Measurements from ENCODE around the gene MORF4L1. TPM values are rescaled to one million over a fixed set of nuclear protein-coding genes. Genes with fewer than 3 reads are reported as not detected.

MORF4L1 gene
- total and polyA plus RNA-seq, 8 donors: 78.8 to 545 (median 267) TPM

DNA sequence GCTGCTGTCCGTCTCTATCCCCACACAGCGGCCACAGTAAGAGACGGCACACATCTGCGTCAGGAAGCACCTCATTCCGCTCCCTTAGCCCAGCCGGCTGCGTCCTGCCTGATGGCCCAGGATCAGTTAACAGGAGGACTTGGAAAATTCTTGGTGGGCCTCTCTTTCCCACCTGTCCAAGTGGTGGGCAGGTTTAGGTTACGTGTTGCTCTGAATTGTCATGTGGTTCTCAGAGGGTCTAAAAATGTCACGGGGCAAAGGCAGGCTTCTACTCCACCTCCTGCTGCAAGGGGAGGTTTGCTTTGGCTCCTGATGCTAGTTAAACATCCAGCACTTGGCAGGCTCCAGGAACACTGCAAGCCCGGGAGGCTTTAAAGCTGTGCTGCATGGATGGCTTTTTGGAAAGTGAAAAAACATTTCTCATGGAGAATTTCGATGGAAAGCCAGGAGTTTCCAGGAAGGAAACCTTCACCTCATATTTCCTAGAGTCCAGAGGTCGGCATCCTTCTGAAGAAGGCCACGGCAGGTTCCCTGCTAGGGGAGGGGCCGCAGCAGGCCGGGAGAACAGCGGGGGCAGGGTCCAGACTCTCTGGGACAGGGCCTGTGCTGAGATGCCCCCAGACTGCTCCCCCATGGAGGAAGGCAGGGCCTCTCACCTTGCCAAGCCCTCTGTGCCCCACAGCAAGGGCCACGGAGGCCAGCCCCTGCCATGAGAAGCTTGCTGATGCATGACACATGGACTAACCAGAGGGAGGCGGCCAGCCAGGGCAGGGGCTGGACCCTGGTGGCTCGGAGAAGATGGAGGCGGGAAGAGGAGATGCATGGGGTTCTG, 61.3 kb downstream of the MORF4L1 start:
- H3K27ac ChIP-seq: peak overlapping the region in 3 of 5 donors; percentile 1 to 22 (median 3)
- H3K4me3 ChIP-seq: no peak overlapping the region
- TF ChIP-seq CTCF (IDR thresholded peaks at IDR 0.05): no peak
- no peak for TF ChIP-seq POLR2AphosphoS5 (IDR thresholded peaks at IDR 0.05)
- no peak for TF ChIP-seq EP300 (IDR thresholded peaks at IDR 0.05)
- TF ChIP-seq POLR2A (IDR thresholded peaks at IDR 0.05): no peak
- peak; percentile 57 to 76 for DNase-seq
- WGBS, 5 donors: 48 to 65% (median 55%) methylated on average over 20 of the region's 20 CpGs
- no peaks in the 10 kb centered on the region for H3K9me3 ChIP-seq
- peaks cover 10 to 50% (median 20%) of the 10 kb centered on the region in 4 donors for H3K4me1 ChIP-seq
- intact Hi-C loops (cut with DNase I; ENCODE audit: low total_unique reads): no loop called here
- peaks cover 6 to 80% (median 75%) of the 10 kb centered on the region in 4 donors for H3K36me3 ChIP-seq
- no peaks in the 10 kb centered on the region for H3K27me3 ChIP-seq

DNA sequence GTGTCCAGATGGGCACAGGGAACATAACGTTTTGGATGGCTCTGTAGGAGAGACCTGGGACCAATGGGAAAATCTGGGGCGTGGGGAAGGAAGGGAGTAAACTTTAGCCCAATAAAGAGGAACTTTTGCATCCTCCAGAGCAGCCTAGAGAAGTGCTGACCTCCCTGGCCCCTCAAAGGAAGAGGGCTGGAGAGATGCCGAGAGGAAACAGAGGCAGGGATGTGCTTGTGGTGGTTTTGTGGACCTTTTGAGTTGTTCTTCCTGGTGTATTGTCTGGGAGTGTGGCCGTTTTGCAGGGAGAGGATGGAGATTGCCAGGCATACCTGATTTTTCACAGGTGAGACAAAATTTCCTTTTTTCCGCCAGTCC, 61.9 kb downstream of the MORF4L1 start:
- 65 to 76% (median 69%) methylated on average over 5 of the region's 5 CpGs for WGBS, 5 donors
- peak overlapping the region in 3 of 5 donors; percentile 1 to 22 (median 3) for H3K27ac ChIP-seq
- peaks cover 6 to 75% (median 69%) of the 10 kb centered on the region in 4 donors for H3K36me3 ChIP-seq
- no peaks in the 10 kb centered on the region for H3K9me3 ChIP-seq
- no peak overlapping the region for H3K4me3 ChIP-seq
- H3K4me1 ChIP-seq: peaks cover 10 to 53% (median 20%) of the 10 kb centered on the region in 4 donors
- no peak for DNase-seq
- H3K27me3 ChIP-seq: no peaks in the 10 kb centered on the region
- intact Hi-C loops (cut with DNase I; ENCODE audit: low total_unique reads): no loop called here
- TF ChIP-seq POLR2AphosphoS5 (IDR thresholded peaks at IDR 0.05) (no peak), CTCF (IDR thresholded peaks at IDR 0.05) (no peak), POLR2A (IDR thresholded peaks at IDR 0.05) (no peak), EP300 (IDR thresholded peaks at IDR 0.05) (no peak)

- Histone ChIP-seq H3K4me1 (peaks cover 10 to 52% (median 14%) of the 10 kb centered on the region in 4 donors), H3K36me3 (peaks cover 0 to 53% (median 50%) of the 10 kb centered on the region in 4 donors), H3K4me3 (no peak overlapping the region), H3K27ac (peak overlapping the region in 4 of 5 donors; percentile 29 to 72 (median 36)), H3K9me3 (no peaks in the 10 kb centered on the region), H3K27me3 (no peaks in the 10 kb centered on the region)
- no peak for TF ChIP-seq POLR2A (IDR thresholded peaks at IDR 0.05)
- no peak for TF ChIP-seq EP300 (IDR thresholded peaks at IDR 0.05)
- TF ChIP-seq CTCF (IDR thresholded peaks at IDR 0.05): no peak
- TF ChIP-seq POLR2AphosphoS5 (IDR thresholded peaks at IDR 0.05): no peak
- DNase-seq: peak in 1 of 2 donors; percentile 60
- intact Hi-C loops (cut with DNase I; ENCODE audit: low total_unique reads): no loop called here
- 57 to 70% (median 63%) methylated on average over 14 of the region's 14 CpGs for WGBS, 5 donors
Observed at GRCh38 chr15:78937132-78937739, 64.5 kb downstream of the MORF4L1 start.

DNA sequence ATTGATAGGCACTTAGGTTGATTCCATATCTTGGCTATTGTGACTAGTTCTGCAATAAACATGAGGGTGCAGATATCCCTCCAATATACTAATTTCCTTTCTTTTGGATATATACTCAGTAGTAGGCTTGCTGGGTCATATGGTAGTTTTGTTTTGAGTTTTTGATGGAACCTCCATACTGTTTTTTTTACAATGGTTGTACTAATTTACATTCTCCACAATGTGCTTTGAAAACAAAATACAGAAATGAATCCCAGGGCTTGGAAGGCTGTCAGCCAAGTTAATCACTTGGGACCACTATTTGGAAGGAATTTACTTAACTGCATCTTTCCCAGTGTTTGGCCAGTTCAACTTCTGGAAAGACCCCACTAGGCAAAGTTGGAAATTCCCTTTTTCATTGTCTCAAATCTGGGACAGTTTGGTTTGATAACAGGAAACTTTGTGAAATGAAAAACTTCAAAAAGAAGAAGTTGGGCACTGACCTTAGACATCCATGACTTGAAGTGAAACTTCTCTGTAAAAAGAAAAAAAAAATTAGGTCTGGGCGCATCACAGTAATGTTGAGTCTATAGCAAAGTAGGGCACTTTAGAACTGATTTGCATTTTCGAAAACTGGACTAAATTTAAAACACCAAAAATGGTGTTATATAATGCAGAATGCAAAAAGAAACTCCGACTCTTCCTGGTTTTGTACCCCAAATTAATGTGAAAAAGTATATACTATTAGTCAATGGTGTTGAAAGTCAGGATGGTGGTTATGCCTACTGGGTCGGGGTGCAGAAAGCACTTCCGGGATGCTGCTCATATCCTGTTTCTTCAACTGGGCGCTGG, 66.2 kb downstream of the MORF4L1 start:
- Histone ChIP-seq H3K9me3 (no peaks in the 10 kb centered on the region), H3K4me1 (peaks cover 6 to 54% (median 15%) of the 10 kb centered on the region in 4 donors), H3K4me3 (no peak overlapping the region), H3K27me3 (no peaks in the 10 kb centered on the region), H3K27ac (peak overlapping the region in 4 of 5 donors; percentile 49 to 83 (median 64)), H3K36me3 (peaks cover 0 to 36% (median 35%) of the 10 kb centered on the region in 4 donors)
- intact Hi-C loops (cut with DNase I; ENCODE audit: low total_unique reads): no loop called here
- TF ChIP-seq POLR2A (IDR thresholded peaks at IDR 0.05): no peak
- no peak for TF ChIP-seq EP300 (IDR thresholded peaks at IDR 0.05)
- TF ChIP-seq CTCF (IDR thresholded peaks at IDR 0.05): no peak
- TF ChIP-seq POLR2AphosphoS5 (IDR thresholded peaks at IDR 0.05): no peak
- 66 to 75% (median 72%) methylated on average over 6 of the region's 6 CpGs for WGBS, 5 donors
- DNase-seq: no peak

Measured in stomach (tissue), 9 donors.